Measurements from ENCODE around the gene SLC35B2.

SLC35B2 gene

GRCh38 chr6:44294832-44295791 lies 37.8 kb upstream of the SLC35B2 start:
- TF ChIP-seq ZFX (IDR thresholded peaks at IDR 0.05), result no peak
- TF ChIP-seq CTCF (conservative IDR thresholded peaks at IDR 0.05), result no peak

GRCh38 chr6:44292661-44293365 lies 35.5 kb upstream of the SLC35B2 start:
- H3K27ac ChIP-seq, result no peak overlapping the region
- TF ChIP-seq ZFX (IDR thresholded peaks at IDR 0.05) (no peak), CTCF (conservative IDR thresholded peaks at IDR 0.05) (no peak)

More at GRCh38 chr6:44294832-44295791, 37.8 kb upstream of the SLC35B2 start:
- H3K27ac ChIP-seq, result no peak overlapping the region

GRCh38 chr6:44291841-44292240 lies 34.5 kb upstream of the SLC35B2 start:
- no peak overlapping the region for H3K27ac ChIP-seq

GRCh38 chr6:44289726-44290260 lies 32.5 kb upstream of the SLC35B2 start:
- TF ChIP-seq CTCF (conservative IDR thresholded peaks at IDR 0.05), result no peak
- TF ChIP-seq ZFX (IDR thresholded peaks at IDR 0.05), result no peak
- no peak overlapping the region for H3K27ac ChIP-seq

More at GRCh38 chr6:44291841-44292240, 34.5 kb upstream of the SLC35B2 start:
- no peak for TF ChIP-seq ZFX (IDR thresholded peaks at IDR 0.05)
- no peak for TF ChIP-seq CTCF (conservative IDR thresholded peaks at IDR 0.05)

- TF ChIP-seq ZFX (IDR thresholded peaks at IDR 0.05) (no peak), CTCF (conservative IDR thresholded peaks at IDR 0.05) (no peak)
Observed at GRCh38 chr6:44286747-44287146, 29.4 kb upstream of the SLC35B2 start.

GRCh38 chr6:44286285-44286565 lies 28.9 kb upstream of the SLC35B2 start:
- TF ChIP-seq CTCF (conservative IDR thresholded peaks at IDR 0.05) (no peak), ZFX (IDR thresholded peaks at IDR 0.05) (no peak)
- no peak overlapping the region for H3K27ac ChIP-seq

More at GRCh38 chr6:44286747-44287146, 29.4 kb upstream of the SLC35B2 start:
- H3K27ac ChIP-seq, result no peak overlapping the region
